ENCODE measurements around the gene UNC80.

The UNC80 gene

DNA sequence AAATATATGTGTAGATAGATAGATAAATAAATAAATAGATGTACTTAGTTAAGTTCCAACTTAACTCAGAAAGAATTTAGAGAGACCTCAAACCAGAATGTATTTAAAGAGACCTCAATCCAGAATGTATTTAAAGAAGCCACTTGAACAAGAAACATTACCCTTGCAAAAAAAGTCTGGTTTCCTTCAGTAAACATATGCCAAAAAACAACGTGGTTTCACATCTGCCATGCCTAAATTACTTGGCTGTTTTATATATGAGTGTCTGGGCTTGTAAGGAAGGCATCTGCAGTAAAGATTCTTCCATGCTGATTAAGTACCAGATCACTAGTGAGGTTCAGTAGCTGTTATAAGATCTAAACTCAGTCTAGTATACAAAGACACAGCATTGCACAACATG is 201.7 kb downstream of the UNC80 start:
- no peak for DNase-seq

DNA sequence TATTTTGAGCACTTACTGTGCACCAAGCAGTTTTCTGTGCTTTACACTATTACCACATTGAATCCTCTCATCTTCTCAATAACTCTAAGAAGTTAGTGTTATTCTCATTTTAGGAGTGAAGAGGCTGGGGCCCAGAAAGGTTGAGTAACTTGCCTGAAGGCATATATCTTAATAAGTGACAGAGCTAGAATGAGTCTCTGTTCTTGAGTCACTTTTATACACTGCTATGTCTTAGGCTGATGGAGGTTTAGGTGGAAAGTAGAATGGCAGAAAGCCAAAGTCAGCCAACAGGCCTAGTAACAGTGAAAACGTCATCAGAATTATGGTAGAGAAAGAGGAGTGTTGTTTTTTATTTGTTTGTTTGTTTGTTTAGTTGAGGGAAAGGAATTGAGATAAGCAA is 202.9 kb downstream of the UNC80 start:
- DNase-seq = no peak

DNA sequence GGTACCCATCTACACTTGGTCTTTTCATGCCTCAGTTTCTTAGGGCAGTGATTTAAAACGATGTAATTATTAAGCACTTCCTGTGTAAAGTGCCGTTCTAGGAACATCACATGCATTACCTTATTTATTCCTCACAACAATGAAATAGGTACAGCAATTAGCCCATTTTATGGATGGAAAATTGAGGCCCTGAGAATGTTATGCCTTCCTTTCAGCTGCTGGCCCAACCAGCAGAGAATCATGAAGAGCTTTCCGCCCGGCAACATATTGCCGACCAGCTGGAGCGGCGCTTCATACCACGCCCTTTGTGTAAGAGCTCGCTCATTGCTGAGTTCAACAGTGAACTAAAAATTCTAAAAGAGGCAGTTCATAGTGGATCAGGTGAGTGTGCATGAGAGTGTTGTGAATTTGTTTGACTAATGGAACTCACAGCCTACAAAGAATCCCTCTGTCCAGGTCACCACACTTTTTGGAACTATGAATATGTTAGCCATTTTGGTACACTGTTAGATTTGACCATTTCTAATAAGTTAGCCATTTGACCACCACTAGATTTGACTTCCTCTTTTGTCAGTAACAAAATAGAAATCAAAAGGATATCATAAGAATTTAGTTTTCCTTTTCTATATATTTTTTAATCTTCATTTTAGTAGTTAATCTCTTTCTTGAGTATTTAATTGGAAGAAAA is 205.2 kb downstream of the UNC80 start:
- no peak for DNase-seq

DNA sequence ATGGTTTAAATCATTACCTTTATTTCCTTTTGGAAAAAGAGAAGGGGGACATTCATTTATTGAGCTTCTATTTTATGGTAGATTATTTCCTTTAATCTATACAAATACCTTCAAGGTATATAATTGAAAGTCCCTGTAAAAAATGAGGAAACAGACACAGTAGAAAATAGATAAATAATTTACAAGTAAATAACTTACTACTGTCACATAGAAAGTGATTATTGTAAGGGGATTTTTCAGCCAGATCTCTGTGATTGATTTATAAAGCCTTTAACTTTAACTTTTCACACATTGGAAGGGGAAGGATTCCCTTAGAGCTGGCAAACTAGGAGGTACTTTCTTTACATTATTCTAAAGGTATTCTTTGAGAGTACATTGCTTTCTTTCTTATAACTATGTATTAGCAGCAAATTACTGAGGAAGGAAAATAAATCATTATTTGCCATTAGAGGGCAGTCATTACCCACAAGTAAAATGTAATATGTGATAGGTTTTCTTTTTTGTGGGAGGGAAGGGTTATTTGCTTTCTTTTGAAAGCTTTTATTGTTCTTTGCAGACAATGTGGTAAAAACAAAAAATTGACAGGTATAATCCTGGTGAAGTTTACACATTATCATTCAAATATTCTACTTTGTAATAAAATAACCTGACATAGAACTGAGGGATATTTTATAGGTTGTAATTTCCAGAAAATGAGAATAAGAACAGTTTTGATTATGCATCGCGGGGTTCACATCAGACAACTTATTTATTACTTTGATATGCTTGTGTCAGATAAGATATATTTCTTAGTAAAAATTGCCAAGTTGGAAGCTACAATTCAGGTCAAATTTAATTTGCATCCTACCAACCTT is 206.0 kb downstream of the UNC80 start:
- peak; percentile 75 for DNase-seq

DNA sequence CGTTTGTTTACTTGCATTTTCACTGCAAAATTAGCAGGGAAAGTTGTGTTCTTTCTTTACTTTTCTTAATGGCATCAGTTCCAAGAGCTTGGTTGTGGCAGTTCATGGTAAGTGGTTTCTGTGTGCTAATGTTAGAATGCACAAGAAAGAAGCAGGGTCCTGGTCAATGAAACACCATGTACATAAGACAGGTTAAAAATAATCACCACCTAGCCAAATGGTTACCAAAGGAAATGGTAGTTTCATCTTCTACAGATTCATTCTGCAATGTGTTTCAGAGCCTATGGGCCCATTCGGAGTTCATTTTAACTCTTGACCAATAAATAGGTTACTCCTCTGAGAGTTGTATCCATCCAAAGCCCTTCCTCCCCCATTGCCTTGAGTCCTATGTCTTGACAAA is 212.7 kb downstream of the UNC80 start:
- DNase-seq = no peak

DNA sequence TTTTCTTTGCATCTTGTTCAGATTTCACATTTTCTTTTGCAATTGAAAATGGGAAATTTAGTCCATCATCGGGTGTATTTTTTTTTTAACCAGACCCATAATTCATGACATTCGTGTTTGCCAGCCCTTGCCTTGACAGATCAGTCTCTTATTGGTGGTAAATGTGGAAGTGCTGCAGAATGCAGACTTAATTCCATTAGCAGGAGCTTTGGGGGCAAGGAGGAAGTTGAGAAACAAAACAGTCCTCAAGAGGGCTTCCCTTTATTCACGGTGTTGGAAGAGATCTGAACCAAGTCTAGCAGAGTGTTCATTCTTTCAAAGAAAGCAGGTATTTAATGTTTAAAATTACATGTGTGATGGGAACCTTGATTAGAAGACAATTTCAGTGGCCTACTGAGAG is 214.2 kb downstream of the UNC80 start:
- peak; percentile 61 for DNase-seq

DNA sequence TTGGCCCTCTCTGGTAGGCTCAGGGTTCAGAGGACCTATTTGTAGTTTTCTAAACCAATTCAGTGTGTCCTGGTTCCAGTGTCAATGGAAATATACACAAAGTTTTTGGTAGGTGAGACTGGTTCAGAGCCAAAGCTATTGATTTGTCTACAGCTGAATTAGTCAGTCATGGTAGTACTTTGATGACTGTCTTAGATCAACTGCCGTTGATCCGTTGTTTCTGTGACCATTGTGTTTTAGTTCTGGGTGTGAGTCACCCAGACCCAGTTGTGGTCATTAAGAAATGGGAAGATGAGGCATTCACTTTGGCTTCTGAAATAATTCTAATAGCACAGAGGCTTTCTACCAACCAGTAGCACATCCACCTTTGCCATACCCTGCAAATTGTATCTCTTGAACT is 214.8 kb downstream of the UNC80 start:
- no peak for DNase-seq

DNA sequence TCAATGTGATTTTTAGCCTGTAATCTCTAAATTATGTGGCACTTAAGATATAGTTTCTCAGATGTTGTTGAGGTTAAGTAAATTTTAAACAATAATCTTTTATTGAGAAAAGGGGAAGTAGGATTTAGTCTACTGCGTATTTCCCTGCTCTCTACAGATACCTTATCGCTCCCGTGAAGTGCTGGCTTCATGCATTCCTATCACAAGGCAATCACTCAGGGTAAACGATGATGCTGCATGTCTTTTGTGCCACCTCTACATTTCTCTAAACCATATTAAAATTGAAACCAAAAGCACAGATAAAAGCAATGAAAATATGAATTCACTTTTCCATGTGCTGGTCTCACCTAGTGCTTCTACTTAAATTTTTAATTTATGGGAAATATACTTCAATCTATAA is 216.4 kb downstream of the UNC80 start:
- peak; percentile 81 for DNase-seq

DNA sequence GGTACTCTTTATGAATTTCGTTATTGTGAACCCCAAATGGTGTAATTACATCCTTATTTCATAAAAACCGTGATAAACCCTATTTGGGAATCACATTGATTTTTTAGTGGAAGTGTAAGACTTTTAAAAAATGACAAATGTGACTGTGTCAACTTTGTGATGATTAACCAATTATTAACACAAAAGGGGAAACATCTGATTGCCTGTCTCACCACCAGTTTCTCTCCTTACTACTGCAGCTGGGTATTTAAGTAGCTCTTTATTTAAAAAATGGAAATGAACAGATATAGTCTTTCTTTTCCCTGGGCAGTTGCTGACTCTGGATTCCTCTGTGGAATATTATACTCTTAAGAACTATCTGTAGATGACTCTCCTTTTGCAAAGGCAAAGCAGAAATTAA is 219.2 kb downstream of the UNC80 start:
- DNase-seq = no peak

DNA sequence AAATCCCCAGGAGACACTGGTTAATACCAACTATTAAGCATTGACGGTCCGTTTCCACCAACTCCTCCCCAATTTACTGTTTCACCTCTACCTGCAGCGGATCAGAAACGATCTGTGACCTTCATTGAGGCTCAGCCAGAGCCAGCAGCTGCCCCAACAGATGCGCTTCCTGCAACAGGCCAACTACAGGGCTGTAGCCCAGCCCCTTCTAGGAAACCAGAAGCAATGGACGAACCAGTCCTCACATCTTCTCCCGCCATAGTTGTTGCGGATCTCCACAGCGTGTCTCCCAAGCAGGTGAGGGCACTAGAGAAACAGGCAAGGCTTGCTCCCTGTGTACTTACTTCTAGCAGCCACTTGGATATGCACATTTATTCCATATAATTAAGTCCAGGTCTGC is 222.3 kb downstream of the UNC80 start:
- DNase-seq = no peak

DNA sequence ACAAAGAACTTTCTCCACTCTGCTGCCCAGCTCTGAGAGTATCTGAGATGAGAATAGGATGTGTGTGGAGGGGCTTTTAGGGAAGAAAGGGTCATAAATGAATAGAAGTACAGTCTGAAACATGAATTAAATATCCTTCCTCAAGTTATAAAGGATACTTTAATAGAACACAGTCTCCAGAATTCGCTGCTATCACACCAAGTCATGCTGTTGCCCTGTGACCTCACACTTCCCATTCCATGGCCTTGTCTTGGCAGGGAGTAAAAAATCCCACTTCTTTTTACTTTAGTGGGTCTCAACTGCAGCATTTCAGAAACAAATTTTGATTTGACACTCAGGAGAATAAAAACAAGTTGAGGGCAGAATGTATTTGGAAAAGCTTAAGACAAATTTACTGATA is 227.0 kb downstream of the UNC80 start:
- no peak for DNase-seq

DNA sequence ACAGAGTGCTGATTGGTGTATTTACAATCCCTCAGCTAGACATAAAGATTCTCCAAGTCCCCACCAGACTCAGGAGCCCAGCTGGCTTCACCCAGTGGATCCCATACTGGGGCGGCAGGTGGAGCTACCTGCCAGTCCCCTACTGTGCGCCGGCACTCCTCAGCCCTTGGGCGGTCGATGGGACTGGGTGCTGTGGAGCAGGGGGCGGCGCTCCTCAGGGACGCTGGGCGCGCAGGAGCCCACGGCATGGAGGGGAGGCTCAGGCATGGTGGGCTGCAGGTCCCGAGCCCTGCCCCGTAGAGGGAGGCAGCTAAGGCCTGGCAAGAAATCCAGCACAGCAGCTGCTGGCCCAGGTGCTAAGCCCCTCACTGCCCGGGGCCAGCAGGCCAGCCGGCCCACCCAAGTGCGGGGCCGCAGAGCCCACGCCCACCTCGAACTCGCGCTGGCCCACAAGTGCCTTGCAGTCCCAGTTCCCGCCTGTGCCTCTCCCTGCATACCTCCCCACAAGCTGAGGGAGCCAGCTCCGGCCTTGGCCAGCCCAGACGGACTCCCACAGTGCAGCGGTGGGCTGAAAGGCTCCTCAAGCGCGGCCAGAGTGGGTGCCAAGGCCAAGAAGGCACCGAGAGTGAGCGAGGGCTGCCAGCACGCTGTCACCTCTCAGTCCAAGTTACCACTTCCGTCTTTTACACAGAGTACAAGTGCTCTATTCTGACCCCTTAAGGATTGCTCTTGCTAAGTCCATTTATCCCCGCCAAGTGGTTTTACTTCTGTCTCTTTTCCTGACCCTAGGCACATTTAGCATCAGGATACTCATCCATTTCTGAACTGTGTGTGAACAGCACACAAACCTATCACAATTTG is 229.1 kb downstream of the UNC80 start:
- no peak for DNase-seq

DNA sequence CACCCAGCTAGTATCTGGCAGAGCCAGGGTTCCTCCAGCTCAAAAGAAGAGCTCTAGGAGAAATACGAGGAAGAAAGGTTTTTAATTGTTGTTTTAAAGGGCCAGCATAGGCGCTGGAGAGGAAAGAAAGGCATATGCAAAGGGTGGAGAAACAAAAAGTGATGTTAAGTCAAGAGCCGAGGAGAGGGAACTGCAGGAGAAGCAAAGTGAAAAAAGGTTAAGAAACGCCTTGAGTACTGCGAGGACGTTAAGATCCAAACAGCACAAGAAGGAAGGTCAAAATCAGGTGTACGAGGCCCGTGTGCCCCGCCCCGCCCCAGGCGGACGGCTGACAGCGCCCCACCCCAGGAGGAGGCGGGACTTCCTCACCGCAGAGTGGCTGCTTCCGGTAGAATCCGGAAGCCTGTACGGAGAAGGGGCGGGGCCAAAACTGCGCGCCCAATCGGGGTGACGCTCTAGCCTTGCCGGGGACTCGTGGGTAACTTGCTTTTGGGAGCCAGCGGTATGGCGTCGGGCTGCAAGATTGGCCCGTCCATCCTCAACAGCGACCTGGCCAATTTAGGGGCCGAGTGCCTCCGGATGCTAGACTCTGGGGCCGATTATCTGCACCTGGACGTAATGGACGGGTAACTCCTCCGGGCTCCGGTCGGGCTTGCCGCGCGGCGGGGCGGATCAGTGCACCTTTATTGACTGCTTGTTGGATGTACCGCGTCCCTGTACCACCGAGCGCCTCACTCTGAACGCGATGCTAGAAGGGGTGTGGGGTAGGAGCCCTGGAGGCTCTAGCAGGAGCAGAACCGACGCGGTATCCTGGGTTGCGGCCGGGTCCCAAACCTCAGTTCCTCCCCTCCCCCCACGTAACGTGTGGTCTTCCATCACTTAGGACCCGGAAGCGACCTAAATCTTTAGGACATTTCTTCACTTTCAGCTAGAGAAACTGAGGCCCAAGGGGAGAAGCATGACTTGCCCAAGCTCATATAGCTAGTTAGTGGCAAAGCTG is 230.8 kb downstream of the UNC80 start, which contains the start of gene RPE:
Gene RPE (plus strand): TSS at position 481 of the 1,000 bp plus-strand sequence. CDS start 24 bp downstream, at position 505.
- peak; percentile 98 for DNase-seq

DNA sequence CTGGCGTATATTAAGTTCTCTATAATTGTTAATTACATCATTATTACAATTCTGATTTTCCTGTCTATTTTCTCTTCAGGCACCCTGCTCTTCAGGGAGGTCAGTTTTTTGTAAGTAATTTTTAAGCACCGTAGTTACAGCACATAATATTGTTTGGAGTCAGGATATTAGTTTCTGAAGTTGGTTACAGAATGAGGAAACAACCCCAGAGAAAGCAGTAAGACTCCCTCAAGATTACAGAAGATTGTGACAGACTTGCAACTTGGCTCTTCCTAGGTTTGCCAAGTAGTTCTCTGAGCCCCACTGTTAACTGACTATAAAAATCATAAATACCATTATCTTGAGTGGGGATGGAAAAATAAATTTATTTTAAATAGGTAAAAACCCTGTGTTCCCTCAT is 231.7 kb downstream of the UNC80 start:
- DNase-seq = peak; percentile 58

DNA sequence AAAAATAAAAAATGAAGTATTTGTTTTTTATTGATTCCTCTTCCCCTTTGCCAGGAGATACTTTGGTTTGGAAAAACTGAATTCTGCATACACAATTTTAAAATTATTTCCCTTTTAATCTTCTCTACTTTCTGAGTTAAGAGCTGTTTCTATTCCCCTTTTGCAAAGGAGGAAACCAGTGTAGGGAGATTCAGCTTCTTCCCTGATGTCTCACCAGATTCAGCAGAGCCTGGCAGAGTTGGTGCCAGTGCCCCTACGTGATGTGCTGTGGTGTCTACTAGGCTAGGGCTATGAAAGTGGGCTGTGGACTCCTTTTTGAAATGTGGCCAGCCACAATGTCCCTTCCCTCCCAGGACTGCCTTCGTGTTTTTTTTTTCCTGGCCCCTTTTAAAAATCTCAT is 233.2 kb downstream of the UNC80 start:
- no peak for DNase-seq

DNA sequence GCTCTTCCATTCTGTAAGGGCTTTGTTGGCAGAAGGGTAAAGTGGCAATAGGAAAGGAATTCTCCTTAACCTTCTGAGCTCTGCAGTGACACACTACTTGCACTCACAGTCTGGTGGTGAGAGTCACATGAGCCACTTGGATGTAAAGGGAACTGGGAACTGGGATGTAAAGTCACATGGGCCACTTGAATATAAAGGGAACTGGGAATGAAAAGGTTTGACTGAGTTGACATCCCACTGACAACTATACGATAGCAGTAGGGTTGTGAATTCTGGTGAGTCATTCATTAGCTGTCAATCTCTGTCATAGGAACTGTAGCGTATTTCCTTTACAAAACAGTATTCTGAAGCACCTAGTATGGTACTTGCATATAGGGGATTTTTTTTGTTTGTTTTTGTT is 236.3 kb downstream of the UNC80 start:
- DNase-seq = no peak

DNA sequence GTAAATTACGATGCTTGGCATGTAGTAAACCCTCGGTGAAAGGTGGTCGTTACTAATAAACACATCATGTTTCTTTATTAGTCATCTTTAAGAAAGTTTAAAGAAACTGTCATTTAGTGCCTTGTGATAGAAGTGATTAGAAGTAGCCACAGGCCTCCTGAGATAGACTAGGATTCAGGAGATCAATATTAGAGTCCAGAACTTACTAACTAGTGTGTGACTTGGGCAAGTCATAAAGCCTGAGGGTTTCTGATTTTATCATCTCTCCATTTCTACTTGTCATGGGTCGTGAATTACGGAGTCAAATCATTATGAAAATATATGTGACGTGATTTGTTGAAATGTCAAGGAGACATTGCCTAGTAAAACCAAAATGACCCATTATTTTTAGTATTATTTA is 237.5 kb downstream of the UNC80 start:
- no peak for DNase-seq

DNA sequence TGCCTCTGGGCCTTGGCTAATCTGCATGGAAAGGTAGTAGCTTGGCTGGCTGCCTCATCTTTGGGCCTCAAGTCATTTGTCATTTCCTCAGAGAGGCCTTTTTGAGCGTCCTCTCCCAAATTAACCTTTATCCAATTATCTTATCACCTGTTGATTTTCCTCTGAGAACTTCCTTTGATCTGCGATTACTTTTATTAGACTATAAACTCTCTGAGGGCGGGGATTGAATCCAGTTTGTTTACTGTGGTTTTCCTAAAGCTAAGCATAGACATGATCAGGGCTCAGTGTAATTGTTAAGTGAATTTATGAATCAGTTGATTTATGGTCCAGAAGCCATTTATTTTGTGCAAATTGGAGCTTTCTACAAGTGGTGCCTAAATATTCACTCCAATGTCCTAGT is 238.3 kb downstream of the UNC80 start:
- no peak for DNase-seq

DNA sequence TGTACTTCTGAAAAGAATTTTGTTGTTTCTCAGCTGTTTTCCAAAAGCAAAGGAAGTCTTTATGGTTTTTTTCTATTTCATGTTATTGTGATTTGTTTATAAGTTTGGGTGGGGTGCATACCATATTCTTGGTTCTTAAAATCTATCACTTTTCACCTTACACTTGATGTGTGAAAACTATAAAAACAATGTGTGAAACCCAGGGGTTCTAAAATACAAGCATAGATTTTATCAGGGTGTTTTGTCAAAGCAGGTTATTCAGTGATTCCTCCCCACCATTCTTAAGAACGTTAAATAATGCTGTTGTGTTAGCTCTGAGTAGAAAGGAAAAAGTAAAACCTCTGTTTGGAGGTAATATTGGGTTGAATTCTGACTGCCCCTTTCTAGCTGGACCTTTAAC is 248.5 kb downstream of the UNC80 start:
- DNase-seq = no peak

DNA sequence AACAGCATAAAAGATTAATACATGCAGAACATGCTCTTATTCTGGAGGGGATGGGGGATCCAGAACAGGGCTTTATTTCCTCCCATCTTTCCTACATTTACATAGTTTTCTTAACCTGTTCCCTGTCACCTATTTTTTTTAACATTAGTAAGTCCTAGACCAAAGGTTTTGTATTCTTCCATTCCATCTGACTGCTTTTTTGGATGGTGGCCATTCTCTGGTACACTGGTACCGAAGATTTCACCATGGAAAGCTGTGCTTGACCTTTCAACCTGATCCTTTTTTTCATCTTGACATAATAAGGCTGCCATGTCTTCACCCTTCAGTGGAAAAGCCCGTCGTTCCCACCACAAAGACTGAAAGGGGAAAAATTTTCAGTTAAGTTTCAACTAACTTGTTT is 251.2 kb downstream of the UNC80 start:
- no peak for DNase-seq

DNA sequence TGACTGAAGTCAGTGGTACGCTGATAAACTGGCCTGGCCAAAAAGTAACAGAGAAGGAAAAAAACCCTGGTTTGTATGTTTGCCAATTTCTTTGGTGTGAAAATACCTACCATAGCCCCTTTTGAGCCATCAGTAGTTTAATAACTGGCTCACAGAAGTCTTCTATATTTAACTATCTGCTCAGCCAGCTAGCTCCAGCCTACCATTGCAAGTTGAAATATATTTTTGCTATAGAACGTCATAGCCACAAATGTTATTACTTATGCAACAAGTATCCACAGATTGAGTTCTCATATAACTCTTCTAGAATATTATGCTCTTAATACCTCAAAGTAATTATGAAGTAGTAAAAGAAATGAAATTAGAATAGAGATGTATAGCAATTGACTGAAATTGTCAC is 256.0 kb downstream of the UNC80 start:
- DNase-seq = no peak

DNA sequence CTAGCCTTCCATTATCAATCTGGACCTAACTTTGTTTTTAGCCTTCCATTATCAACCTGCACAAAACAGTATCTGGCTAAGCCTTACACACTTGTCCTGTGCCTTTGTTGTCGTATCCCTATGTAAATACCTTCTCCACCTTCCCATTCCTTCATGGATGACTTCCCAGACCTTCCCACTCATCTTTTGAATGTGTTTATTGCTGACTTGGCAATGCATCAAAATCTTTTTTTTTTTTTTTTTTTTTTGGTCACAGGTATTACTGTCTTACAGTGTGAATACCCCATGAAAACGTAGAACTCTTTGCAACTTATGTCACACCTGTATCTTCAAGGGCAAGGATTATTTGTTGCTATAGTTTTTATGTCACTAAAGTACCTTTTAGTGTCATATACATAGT is 256.5 kb downstream of the UNC80 start:
- DNase-seq = no peak
